ENCODE results near the gene CD226. TPM values are rescaled to one million over a fixed set of nuclear protein-coding genes. Genes with fewer than 3 reads are reported as not detected.
A peak's percentile ranks its signal among the peaks of the same experiment; 100 is the strongest.

CD226 gene
- total and polyA plus RNA-seq, 10 of the 15 experiments (the other 5 are each of a cell fraction or from before 2014, with no cell fraction given) = 12.9 to 68.8 (median 47.3) TPM

DNA sequence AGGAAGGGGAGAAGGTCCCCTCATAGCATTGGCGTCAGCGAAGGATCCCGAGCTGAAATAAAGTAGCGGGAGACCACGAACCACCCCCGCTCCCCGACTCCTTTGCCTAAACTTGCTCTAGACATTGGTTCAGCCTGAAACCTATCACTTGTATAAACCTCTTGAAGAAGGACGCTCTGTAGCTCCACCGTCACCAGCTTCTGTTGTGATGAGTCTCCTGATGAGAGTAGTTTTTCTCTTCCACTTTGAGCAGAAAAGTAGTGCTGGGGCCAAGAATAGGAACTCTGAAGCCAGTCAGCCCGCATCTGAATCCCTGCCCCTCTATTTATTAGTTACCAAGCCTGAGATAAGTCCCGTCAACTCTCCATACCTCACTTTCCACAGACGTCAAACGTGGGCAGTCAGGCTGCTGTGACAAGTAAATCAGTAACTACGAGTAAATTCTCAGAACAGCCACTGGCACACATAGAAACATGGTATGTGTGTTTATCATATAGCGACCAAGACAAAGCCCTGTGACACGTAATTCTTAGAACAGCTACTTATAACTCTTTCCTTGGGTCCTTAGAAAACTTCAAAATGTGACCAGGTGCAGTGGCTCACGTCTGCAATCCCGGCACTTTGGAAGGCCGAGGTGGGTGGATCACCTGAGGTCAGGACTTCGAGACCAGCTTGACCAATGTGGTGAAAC lies 61.7 kb downstream of the CD226 start (continued):
- TF ChIP-seq, protein P1, sequence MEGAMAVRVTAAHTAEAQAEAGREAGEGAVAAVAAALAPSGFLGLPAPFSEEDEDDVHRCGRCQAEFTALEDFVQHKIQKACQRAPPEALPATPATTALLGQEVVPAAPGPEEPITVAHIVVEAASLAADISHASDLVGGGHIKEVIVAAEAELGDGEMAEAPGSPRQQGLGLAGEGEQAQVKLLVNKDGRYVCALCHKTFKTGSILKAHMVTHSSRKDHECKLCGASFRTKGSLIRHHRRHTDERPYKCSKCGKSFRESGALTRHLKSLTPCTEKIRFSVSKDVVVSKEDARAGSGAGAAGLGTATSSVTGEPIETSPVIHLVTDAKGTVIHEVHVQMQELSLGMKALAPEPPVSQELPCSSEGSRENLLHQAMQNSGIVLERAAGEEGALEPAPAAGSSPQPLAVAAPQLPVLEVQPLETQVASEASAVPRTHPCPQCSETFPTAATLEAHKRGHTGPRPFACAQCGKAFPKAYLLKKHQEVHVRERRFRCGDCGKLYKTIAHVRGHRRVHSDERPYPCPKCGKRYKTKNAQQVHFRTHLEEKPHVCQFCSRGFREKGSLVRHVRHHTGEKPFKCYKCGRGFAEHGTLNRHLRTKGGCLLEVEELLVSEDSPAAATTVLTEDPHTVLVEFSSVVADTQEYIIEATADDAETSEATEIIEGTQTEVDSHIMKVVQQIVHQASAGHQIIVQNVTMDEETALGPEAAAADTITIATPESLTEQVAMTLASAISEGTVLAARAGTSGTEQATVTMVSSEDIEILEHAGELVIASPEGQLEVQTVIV (IDR thresholded peaks at IDR 0.05; ENCODE audit: borderline replicate concordance, partially characterized antibody) = no peak
- TF ChIP-seq TAF1 (IDR thresholded peaks at IDR 0.05; ENCODE audit: borderline replicate concordance, low read depth, low read length) (no peak), BCL11A (IDR thresholded peaks at IDR 0.05; ENCODE audit: low read depth, low read length) (peak; percentile 53; the same call in 1 of the 2 replicates), CEBPB (IDR thresholded peaks at IDR 0.05; ENCODE audit: borderline replicate concordance in 1 of 2, low read depth in 2 of 2, low read length in 2 of 2) (no peak), TCF7 (IDR thresholded peaks at IDR 0.05; ENCODE audit: borderline replicate concordance) (no peak), NFYA (IDR thresholded peaks at IDR 0.05; ENCODE audit: borderline replicate concordance, low read depth, low read length) (no peak), CREB1 (IDR thresholded peaks at IDR 0.05; ENCODE audit: low read depth) (no peak), ESRRA (IDR thresholded peaks at IDR 0.05; ENCODE audit: low read length) (no peak), CBX3 (IDR thresholded peaks at IDR 0.05; ENCODE audit: borderline replicate concordance, low read depth) (no peak)
- TF ChIP-seq, protein P2, sequence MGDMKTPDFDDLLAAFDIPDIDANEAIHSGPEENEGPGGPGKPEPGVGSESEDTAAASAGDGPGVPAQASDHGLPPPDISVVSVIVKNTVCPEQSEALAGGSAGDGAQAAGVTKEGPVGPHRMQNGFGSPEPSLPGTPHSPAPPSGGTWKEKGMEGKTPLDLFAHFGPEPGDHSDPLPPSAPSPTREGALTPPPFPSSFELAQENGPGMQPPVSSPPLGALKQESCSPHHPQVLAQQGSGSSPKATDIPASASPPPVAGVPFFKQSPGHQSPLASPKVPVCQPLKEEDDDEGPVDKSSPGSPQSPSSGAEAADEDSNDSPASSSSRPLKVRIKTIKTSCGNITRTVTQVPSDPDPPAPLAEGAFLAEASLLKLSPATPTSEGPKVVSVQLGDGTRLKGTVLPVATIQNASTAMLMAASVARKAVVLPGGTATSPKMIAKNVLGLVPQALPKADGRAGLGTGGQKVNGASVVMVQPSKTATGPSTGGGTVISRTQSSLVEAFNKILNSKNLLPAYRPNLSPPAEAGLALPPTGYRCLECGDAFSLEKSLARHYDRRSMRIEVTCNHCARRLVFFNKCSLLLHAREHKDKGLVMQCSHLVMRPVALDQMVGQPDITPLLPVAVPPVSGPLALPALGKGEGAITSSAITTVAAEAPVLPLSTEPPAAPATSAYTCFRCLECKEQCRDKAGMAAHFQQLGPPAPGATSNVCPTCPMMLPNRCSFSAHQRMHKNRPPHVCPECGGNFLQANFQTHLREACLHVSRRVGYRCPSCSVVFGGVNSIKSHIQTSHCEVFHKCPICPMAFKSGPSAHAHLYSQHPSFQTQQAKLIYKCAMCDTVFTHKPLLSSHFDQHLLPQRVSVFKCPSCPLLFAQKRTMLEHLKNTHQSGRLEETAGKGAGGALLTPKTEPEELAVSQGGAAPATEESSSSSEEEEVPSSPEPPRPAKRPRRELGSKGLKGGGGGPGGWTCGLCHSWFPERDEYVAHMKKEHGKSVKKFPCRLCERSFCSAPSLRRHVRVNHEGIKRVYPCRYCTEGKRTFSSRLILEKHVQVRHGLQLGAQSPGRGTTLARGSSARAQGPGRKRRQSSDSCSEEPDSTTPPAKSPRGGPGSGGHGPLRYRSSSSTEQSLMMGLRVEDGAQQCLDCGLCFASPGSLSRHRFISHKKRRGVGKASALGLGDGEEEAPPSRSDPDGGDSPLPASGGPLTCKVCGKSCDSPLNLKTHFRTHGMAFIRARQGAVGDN (IDR thresholded peaks at IDR 0.05) = peak; percentile 29
- TF ChIP-seq, protein P3, sequence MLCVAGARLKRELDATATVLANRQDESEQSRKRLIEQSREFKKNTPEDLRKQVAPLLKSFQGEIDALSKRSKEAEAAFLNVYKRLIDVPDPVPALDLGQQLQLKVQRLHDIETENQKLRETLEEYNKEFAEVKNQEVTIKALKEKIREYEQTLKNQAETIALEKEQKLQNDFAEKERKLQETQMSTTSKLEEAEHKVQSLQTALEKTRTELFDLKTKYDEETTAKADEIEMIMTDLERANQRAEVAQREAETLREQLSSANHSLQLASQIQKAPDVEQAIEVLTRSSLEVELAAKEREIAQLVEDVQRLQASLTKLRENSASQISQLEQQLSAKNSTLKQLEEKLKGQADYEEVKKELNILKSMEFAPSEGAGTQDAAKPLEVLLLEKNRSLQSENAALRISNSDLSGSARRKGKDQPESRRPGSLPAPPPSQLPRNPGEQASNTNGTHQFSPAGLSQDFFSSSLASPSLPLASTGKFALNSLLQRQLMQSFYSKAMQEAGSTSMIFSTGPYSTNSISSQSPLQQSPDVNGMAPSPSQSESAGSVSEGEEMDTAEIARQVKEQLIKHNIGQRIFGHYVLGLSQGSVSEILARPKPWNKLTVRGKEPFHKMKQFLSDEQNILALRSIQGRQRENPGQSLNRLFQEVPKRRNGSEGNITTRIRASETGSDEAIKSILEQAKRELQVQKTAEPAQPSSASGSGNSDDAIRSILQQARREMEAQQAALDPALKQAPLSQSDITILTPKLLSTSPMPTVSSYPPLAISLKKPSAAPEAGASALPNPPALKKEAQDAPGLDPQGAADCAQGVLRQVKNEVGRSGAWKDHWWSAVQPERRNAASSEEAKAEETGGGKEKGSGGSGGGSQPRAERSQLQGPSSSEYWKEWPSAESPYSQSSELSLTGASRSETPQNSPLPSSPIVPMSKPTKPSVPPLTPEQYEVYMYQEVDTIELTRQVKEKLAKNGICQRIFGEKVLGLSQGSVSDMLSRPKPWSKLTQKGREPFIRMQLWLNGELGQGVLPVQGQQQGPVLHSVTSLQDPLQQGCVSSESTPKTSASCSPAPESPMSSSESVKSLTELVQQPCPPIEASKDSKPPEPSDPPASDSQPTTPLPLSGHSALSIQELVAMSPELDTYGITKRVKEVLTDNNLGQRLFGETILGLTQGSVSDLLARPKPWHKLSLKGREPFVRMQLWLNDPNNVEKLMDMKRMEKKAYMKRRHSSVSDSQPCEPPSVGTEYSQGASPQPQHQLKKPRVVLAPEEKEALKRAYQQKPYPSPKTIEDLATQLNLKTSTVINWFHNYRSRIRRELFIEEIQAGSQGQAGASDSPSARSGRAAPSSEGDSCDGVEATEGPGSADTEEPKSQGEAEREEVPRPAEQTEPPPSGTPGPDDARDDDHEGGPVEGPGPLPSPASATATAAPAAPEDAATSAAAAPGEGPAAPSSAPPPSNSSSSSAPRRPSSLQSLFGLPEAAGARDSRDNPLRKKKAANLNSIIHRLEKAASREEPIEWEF (IDR thresholded peaks at IDR 0.05; ENCODE audit: insufficient replicate concordance, low read depth, low read length) = no peak
- TF ChIP-seq, protein P4, sequence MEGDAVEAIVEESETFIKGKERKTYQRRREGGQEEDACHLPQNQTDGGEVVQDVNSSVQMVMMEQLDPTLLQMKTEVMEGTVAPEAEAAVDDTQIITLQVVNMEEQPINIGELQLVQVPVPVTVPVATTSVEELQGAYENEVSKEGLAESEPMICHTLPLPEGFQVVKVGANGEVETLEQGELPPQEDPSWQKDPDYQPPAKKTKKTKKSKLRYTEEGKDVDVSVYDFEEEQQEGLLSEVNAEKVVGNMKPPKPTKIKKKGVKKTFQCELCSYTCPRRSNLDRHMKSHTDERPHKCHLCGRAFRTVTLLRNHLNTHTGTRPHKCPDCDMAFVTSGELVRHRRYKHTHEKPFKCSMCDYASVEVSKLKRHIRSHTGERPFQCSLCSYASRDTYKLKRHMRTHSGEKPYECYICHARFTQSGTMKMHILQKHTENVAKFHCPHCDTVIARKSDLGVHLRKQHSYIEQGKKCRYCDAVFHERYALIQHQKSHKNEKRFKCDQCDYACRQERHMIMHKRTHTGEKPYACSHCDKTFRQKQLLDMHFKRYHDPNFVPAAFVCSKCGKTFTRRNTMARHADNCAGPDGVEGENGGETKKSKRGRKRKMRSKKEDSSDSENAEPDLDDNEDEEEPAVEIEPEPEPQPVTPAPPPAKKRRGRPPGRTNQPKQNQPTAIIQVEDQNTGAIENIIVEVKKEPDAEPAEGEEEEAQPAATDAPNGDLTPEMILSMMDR (IDR thresholded peaks at IDR 0.05 in 2 of 3, conservative IDR thresholded peaks at IDR 0.05 in 1 of 3; ENCODE audit: control insufficient read depth in 2 of 3, extremely low read depth in 1 of 3, insufficient read depth in 1 of 3, low read depth in 3 of 3, low read length in 3 of 3) = no peak
- TF ChIP-seq, protein P5, sequence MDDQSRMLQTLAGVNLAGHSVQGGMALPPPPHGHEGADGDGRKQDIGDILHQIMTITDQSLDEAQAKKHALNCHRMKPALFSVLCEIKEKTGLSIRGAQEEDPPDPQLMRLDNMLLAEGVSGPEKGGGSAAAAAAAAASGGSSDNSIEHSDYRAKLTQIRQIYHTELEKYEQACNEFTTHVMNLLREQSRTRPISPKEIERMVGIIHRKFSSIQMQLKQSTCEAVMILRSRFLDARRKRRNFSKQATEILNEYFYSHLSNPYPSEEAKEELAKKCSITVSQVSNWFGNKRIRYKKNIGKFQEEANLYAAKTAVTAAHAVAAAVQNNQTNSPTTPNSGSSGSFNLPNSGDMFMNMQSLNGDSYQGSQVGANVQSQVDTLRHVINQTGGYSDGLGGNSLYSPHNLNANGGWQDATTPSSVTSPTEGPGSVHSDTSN (IDR thresholded peaks at IDR 0.05; ENCODE audit: insufficient replicate concordance, low read depth, low read length) = no peak
